ENCODE measurements around the gene PLXNA4.

GRCh38 chr7:132097550-132098134 lies 478.6 kb downstream of the PLXNA4 start:
- TF ChIP-seq CTCF (conservative IDR thresholded peaks at IDR 0.05; ENCODE audit: low read depth in 2 of 2) (no peak), POLR2AphosphoS5 (IDR thresholded peaks at IDR 0.05; ENCODE audit: low read depth) (no peak), EZH2 (IDR thresholded peaks at IDR 0.05; ENCODE audit: low read depth, unreplicated experiment) (no peak), NANOG (IDR thresholded peaks at IDR 0.05; ENCODE audit: borderline replicate concordance) (no peak), ZNF114 (CRISPR knock-in tag; IDR thresholded peaks at IDR 0.05) (no peak), REST (IDR thresholded peaks at IDR 0.05; ENCODE audit: unreplicated experiment) (no peak), EZH2phosphoT487 (IDR thresholded peaks at IDR 0.05; ENCODE audit: unreplicated experiment) (no peak), ZNF331 (CRISPR knock-in tag; IDR thresholded peaks at IDR 0.05; ENCODE audit: low read depth) (no peak), ETS1 (IDR thresholded peaks at IDR 0.05) (no peak)

Measured in GM23338 (cell line).